Naive B cell (primary cell): ENCODE data around the gene PHOSPHO1. TPM values are rescaled to one million over a fixed set of nuclear protein-coding genes. Genes with fewer than 3 reads are reported as not detected.
A peak's percentile ranks its signal among the peaks of the same experiment; 100 is the strongest.

Experiments
- ATAC-seq, 2 donors: fragments of 150-1000 bp; cut with Tn5 transposase; 2 replicates each; pipeline ENCODE4 v1.10.0; 2021; ENCODE audit warnings: low read depth in 2 of 2, mild to moderate bottlenecking in 2 of 2, moderate library complexity in 2 of 2
- DNase-seq: peaks from one replicate; pipeline ENCODE4 v3.0.0; 2022
- H3K27ac Mint-ChIP-seq, 6 donors: one replicate each; pipeline ENCODE4 v1.8.0; 2020 to 2022; ENCODE audit warnings: mild to moderate bottlenecking in 6 of 6, mixed read lengths in 6 of 6, moderate library complexity in 5 of 6, inconsistent platforms in 2 of 6
- H3K27me3 Mint-ChIP-seq, 3 donors: one replicate each; pipeline ENCODE4 v1.8.0; 2021 to 2022; ENCODE audit warnings: mixed read lengths in 3 of 3, mild to moderate bottlenecking in 1 of 3
- H3K36me3 Mint-ChIP-seq, 2 donors: one replicate each; pipeline ENCODE4 v1.8.0; 2020 to 2022; ENCODE audit warnings: mixed read lengths in 2 of 2, inconsistent platforms in 1 of 2, mild to moderate bottlenecking in 1 of 2
- H3K4me1 Mint-ChIP-seq, 3 donors: one replicate each; pipeline ENCODE4 v1.8.0; 2020 to 2022; ENCODE audit warnings: mixed read lengths in 3 of 3, inconsistent platforms in 1 of 3, mild to moderate bottlenecking in 1 of 3, moderate library complexity in 1 of 3
- H3K4me3 Mint-ChIP-seq, 8 donors: one replicate each; pipeline ENCODE4 v1.8.0; 2020 to 2022; ENCODE audit warnings: mild to moderate bottlenecking in 8 of 8, mixed read lengths in 8 of 8, moderate library complexity in 8 of 8, inconsistent platforms in 2 of 8
- H3K9me3 Mint-ChIP-seq, 7 donors: one replicate each; pipeline ENCODE4 v1.8.0; 2020 to 2022; ENCODE audit warnings: mixed read lengths in 7 of 7, mild to moderate bottlenecking in 5 of 7, inconsistent platforms in 2 of 7, moderate library complexity in 1 of 7
- polyA plus RNA-seq, 6 donors: library from polyadenylated mRNA; unstranded; fragments of 300-500 nt; fragmentation: Illumina TruSeq; gene quantifications; one replicate each; pipeline ENCODE4 v1.2.3, GENCODE V29; 2021; ENCODE audit warnings: low read depth in 6 of 6

Gene PHOSPHO1
- polyA plus RNA-seq, 6 donors from 2014 or later, result 0.25 to 0.58 (median 0.31) TPM; not detected in 2

GRCh38 chr17:49223168-49223516 is 7.4 kb downstream of the PHOSPHO1 start:
- DNase-seq (no peak), ATAC-seq (no peak)
- Mint-ChIP-seq H3K27me3 (peaks cover 0 to 17% (median 0%) of the 10 kb centered on the region in 3 donors), H3K27ac (peak overlapping the region in 4 of 6 donors; percentile 48 to 97 (median 74)), H3K4me1 (peaks cover 45 to 56% (median 56%) of the 10 kb centered on the region in 3 donors), H3K36me3 (no peaks in the 10 kb centered on the region), H3K4me3 (peak overlapping the region; percentile 75 to 90 (median 84)), H3K9me3 (no peaks in the 10 kb centered on the region)

GRCh38 chr17:49219987-49220386 is 10.6 kb downstream of the PHOSPHO1 start:
- Mint-ChIP-seq H3K4me1 (peaks cover 55 to 70% (median 67%) of the 10 kb centered on the region in 3 donors), H3K9me3 (no peaks in the 10 kb centered on the region), H3K4me3 (peak overlapping the region in 4 of 8 donors; percentile 6 to 77 (median 62)), H3K36me3 (no peaks in the 10 kb centered on the region), H3K27ac (peak overlapping the region in 4 of 6 donors; percentile 67 to 99 (median 96)), H3K27me3 (peaks cover 0 to 6% (median 0%) of the 10 kb centered on the region in 3 donors)
- DNase-seq, result no peak
- no peak for ATAC-seq

GRCh38 chr17:49218941-49219913 is 11.4 kb downstream of the PHOSPHO1 start:
- ATAC-seq, result peak; percentile 88
- peaks cover 55 to 72% (median 70%) of the 10 kb centered on the region in 3 donors for H3K4me1 Mint-ChIP-seq
- peak overlapping the region; percentile 94 to 99 (median 98) for H3K27ac Mint-ChIP-seq
- H3K9me3 Mint-ChIP-seq, result no peaks in the 10 kb centered on the region
- H3K27me3 Mint-ChIP-seq, result no peaks in the 10 kb centered on the region
- DNase-seq, result peak; percentile 82
- H3K36me3 Mint-ChIP-seq, result no peaks in the 10 kb centered on the region
- peak overlapping the region; percentile 48 to 93 (median 81) for H3K4me3 Mint-ChIP-seq

GRCh38 chr17:49217651-49218413 is 12.8 kb downstream of the PHOSPHO1 start:
- peaks cover 58 to 74% (median 70%) of the 10 kb centered on the region in 3 donors for H3K4me1 Mint-ChIP-seq
- peak overlapping the region; percentile 48 to 93 (median 84) for H3K4me3 Mint-ChIP-seq
- H3K27ac Mint-ChIP-seq, result peak overlapping the region; percentile 94 to 99 (median 98)
- H3K27me3 Mint-ChIP-seq, result no peaks in the 10 kb centered on the region
- H3K9me3 Mint-ChIP-seq, result no peaks in the 10 kb centered on the region
- DNase-seq (peak; percentile 77), ATAC-seq (peak; percentile 62 to 70)
- no peaks in the 10 kb centered on the region for H3K36me3 Mint-ChIP-seq

- Mint-ChIP-seq H3K4me3 (peak overlapping the region in 6 of 8 donors; percentile 48 to 89 (median 76)), H3K9me3 (no peaks in the 10 kb centered on the region), H3K4me1 (peaks cover 65 to 77% (median 72%) of the 10 kb centered on the region in 3 donors), H3K36me3 (no peaks in the 10 kb centered on the region), H3K27ac (peak overlapping the region in 5 of 6 donors; percentile 44 to 97 (median 94)), H3K27me3 (no peaks in the 10 kb centered on the region)
- DNase-seq, result no peak
- ATAC-seq, result no peak
Observed at GRCh38 chr17:49216953-49217650, 13.5 kb downstream of the PHOSPHO1 start.

- H3K27me3 Mint-ChIP-seq, result no peaks in the 10 kb centered on the region
- no peaks in the 10 kb centered on the region for H3K36me3 Mint-ChIP-seq
- DNase-seq, result no peak
- H3K4me3 Mint-ChIP-seq, result peak overlapping the region; percentile 36 to 89 (median 70)
- peak overlapping the region; percentile 47 to 97 (median 94) for H3K27ac Mint-ChIP-seq
- no peak for ATAC-seq
- H3K9me3 Mint-ChIP-seq, result no peaks in the 10 kb centered on the region
- peaks cover 68 to 82% (median 76%) of the 10 kb centered on the region in 3 donors for H3K4me1 Mint-ChIP-seq
Observed at GRCh38 chr17:49216482-49216881, 14.1 kb downstream of the PHOSPHO1 start.

GRCh38 chr17:49214676-49215360 is 15.8 kb downstream of the PHOSPHO1 start:
- Mint-ChIP-seq H3K27ac (peak overlapping the region in 5 of 6 donors; percentile 54 to 91 (median 77)), H3K4me3 (peak overlapping the region; percentile 34 to 78 (median 52)), H3K9me3 (no peaks in the 10 kb centered on the region), H3K27me3 (no peaks in the 10 kb centered on the region), H3K36me3 (no peaks in the 10 kb centered on the region), H3K4me1 (peaks cover 80 to 95% (median 93%) of the 10 kb centered on the region in 3 donors)
- ATAC-seq (no peak), DNase-seq (no peak)

- Mint-ChIP-seq H3K27me3 (no peaks in the 10 kb centered on the region), H3K4me1 (peaks cover 80 to 95% (median 93%) of the 10 kb centered on the region in 3 donors), H3K27ac (peak overlapping the region in 3 of 6 donors; percentile 77 to 97 (median 92)), H3K4me3 (peak overlapping the region; percentile 11 to 93 (median 84)), H3K9me3 (no peaks in the 10 kb centered on the region), H3K36me3 (no peaks in the 10 kb centered on the region)
- DNase-seq (no peak), ATAC-seq (no peak)
Observed at GRCh38 chr17:49213847-49214246, 16.7 kb downstream of the PHOSPHO1 start.

- no peaks in the 10 kb centered on the region for H3K36me3 Mint-ChIP-seq
- no peaks in the 10 kb centered on the region for H3K9me3 Mint-ChIP-seq
- no peaks in the 10 kb centered on the region for H3K27me3 Mint-ChIP-seq
- ATAC-seq (peak; percentile 18 to 20), DNase-seq (peak; percentile 41)
- H3K4me3 Mint-ChIP-seq, result peak overlapping the region; percentile 76 to 93 (median 84)
- peaks cover 79 to 94% (median 92%) of the 10 kb centered on the region in 3 donors for H3K4me1 Mint-ChIP-seq
- H3K27ac Mint-ChIP-seq, result peak overlapping the region; percentile 4 to 97 (median 82)
Observed at GRCh38 chr17:49213399-49213798, 17.2 kb downstream of the PHOSPHO1 start.

GRCh38 chr17:49210158-49211029 is 20.2 kb downstream of the PHOSPHO1 start, which contains the start of the genes ABI3 and GNGT2:
TSS of gene ABI3 (plus strand) at chr17:49210707. CDS start at chr17:49210725, 18 bp downstream.
TSS of gene GNGT2 (minus strand) at chr17:49210574. CDS start at chr17:49207422, 3,152 bp downstream.
- no peaks in the 10 kb centered on the region for H3K9me3 Mint-ChIP-seq
- no peaks in the 10 kb centered on the region for H3K27me3 Mint-ChIP-seq
- ATAC-seq, result peak; percentile 92 to 95
- H3K4me1 Mint-ChIP-seq, result peaks cover 62 to 74% (median 67%) of the 10 kb centered on the region in 3 donors
- peak within 1 kb of the TSS; percentile 91 to 99 (median 94) for H3K27ac Mint-ChIP-seq
- no peaks in the 10 kb centered on the region for H3K36me3 Mint-ChIP-seq
- H3K4me3 Mint-ChIP-seq, result peak within 1 kb of the TSS; percentile 91 to 94 (median 92)
- peak; percentile 74 for DNase-seq

GRCh38 chr17:49209061-49209571 is 21.5 kb downstream of the PHOSPHO1 start:
- Mint-ChIP-seq H3K27ac (peak overlapping the region in 4 of 6 donors; percentile 57 to 95 (median 92)), H3K36me3 (no peaks in the 10 kb centered on the region), H3K4me1 (peaks cover 53 to 68% (median 63%) of the 10 kb centered on the region in 3 donors), H3K27me3 (no peaks in the 10 kb centered on the region), H3K4me3 (peak overlapping the region in 7 of 8 donors; percentile 33 to 93 (median 91)), H3K9me3 (no peaks in the 10 kb centered on the region)
- ATAC-seq (no peak), DNase-seq (no peak)
